GM23338 (cell line): ENCODE measurements around the gene LRP11. TPM values are rescaled to one million over a fixed set of nuclear protein-coding genes. Genes with fewer than 3 reads are reported as not detected.

Experiments used
- CREB1 ChIP-seq: fragments of 250-450 bp; sonication (Bioruptor Pico); IDR thresholded peaks from 2 replicates; pipeline ENCODE4 v1.5.0; 2020; ENCODE audit warnings: low read depth, mild to moderate bottlenecking, moderate library complexity
- EZH2 ChIP-seq: fragments of 200-600 bp; sonication (generic); IDR thresholded peaks from one replicate; pipeline ENCODE4 v1.8.0; 2017; ENCODE audit warnings: antibody characterized with exemption, mild to moderate bottlenecking, low read depth; ENCODE audit not compliant: unreplicated experiment
- JUNB ChIP-seq: IDR thresholded peaks from one replicate; pipeline ENCODE4 v1.6.1; 2016; ENCODE audit warnings: antibody characterized with exemption; ENCODE audit not compliant: unreplicated experiment
- polyA plus RNA-seq: library from polyadenylated mRNA; unstranded; fragments of >200 nt; fragmentation: Nextera tagmentation; extraction: Ambion mirVana; gene quantifications from 2 replicates; pipeline ENCODE4 v1.2.1, GENCODE V29; 2016
- total RNA-seq: library from RNA; depleted of rRNA; stranded (reverse); fragments of >200 nt; shearing (Covaris generic); gene quantifications from 2 replicates; pipeline ENCODE4 v1.2.3, GENCODE V29; 2014
- TF ChIP-seq, protein P1 (sequence below), 2 experiments: fragments of 200-600 bp in 1 of 2; sonication (generic) in 1 of 2; conservative IDR thresholded peaks; 2 replicates each; pipeline versions ENCODE4 v1.5.1 to v1.6.1; 2016 to 2017; ENCODE audit warnings: antibody characterized with exemption in 2 of 2, low read depth in 2 of 2, mild to moderate bottlenecking in 2 of 2, moderate library complexity in 1 of 2
- TF ChIP-seq, protein P2 (sequence below): fragments of 250-450 bp; sonication (Bioruptor Pico); IDR thresholded peaks from 2 replicates; pipeline ENCODE4 v1.5.0; 2020; ENCODE audit warnings: mild to moderate bottlenecking, moderate library complexity
- TF ChIP-seq, protein P3 (sequence below): IDR thresholded peaks from 2 replicates; pipeline ENCODE4 v1.6.1; 2016; ENCODE audit warnings: antibody characterized with exemption

The LRP11 gene
- total and polyA plus RNA-seq, 2 experiments from 2014 or later = 10.8 to 37.1 TPM

DNA sequence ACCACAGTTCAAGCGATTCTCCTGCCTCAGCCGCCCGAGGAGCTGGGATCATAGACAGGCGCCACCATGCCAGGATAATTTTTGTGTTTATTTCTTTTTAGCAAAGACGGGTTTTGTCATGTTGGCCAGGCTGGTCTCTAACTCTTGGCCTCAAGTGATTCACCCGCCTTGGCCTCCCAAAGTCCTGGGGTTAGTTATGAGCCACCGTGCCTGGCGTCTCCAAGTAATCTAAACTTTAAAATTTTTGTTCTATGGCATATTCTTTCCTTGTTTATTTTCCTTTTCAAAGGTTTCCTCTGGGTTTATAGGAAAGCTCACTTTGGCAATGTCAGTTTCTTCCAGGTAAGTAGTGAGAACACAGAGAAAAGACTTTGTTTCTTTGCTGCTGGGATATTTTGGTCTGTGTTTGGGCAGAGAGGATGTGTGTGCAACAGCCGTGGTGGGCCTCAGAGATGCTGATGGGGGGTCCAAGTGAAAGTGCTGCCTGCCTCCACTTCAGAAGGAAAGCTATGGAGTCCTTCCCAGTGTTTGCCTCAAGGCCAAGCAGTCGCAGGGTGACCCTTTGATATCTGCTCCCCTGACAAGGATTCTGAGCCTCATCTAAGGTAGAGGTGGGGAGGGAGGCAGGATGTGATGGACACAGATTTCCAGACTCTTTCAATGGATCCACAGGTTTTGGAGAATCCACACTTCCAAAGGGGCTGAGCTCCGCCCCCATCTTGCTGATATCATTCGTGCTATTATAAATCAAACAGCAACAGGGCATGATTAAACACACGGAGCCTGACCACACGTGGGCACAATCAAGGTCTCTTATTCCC is 2.3 kb downstream of the LRP11 start (continued):
- TF ChIP-seq, protein P1, sequence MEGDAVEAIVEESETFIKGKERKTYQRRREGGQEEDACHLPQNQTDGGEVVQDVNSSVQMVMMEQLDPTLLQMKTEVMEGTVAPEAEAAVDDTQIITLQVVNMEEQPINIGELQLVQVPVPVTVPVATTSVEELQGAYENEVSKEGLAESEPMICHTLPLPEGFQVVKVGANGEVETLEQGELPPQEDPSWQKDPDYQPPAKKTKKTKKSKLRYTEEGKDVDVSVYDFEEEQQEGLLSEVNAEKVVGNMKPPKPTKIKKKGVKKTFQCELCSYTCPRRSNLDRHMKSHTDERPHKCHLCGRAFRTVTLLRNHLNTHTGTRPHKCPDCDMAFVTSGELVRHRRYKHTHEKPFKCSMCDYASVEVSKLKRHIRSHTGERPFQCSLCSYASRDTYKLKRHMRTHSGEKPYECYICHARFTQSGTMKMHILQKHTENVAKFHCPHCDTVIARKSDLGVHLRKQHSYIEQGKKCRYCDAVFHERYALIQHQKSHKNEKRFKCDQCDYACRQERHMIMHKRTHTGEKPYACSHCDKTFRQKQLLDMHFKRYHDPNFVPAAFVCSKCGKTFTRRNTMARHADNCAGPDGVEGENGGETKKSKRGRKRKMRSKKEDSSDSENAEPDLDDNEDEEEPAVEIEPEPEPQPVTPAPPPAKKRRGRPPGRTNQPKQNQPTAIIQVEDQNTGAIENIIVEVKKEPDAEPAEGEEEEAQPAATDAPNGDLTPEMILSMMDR (conservative IDR thresholded peaks at IDR 0.05; ENCODE audit: low read depth in 2 of 2) = no peak
- no peak for TF ChIP-seq CREB1 (CRISPR knock-in tag)
- TF ChIP-seq JUNB = no peak
- TF ChIP-seq, protein P2, sequence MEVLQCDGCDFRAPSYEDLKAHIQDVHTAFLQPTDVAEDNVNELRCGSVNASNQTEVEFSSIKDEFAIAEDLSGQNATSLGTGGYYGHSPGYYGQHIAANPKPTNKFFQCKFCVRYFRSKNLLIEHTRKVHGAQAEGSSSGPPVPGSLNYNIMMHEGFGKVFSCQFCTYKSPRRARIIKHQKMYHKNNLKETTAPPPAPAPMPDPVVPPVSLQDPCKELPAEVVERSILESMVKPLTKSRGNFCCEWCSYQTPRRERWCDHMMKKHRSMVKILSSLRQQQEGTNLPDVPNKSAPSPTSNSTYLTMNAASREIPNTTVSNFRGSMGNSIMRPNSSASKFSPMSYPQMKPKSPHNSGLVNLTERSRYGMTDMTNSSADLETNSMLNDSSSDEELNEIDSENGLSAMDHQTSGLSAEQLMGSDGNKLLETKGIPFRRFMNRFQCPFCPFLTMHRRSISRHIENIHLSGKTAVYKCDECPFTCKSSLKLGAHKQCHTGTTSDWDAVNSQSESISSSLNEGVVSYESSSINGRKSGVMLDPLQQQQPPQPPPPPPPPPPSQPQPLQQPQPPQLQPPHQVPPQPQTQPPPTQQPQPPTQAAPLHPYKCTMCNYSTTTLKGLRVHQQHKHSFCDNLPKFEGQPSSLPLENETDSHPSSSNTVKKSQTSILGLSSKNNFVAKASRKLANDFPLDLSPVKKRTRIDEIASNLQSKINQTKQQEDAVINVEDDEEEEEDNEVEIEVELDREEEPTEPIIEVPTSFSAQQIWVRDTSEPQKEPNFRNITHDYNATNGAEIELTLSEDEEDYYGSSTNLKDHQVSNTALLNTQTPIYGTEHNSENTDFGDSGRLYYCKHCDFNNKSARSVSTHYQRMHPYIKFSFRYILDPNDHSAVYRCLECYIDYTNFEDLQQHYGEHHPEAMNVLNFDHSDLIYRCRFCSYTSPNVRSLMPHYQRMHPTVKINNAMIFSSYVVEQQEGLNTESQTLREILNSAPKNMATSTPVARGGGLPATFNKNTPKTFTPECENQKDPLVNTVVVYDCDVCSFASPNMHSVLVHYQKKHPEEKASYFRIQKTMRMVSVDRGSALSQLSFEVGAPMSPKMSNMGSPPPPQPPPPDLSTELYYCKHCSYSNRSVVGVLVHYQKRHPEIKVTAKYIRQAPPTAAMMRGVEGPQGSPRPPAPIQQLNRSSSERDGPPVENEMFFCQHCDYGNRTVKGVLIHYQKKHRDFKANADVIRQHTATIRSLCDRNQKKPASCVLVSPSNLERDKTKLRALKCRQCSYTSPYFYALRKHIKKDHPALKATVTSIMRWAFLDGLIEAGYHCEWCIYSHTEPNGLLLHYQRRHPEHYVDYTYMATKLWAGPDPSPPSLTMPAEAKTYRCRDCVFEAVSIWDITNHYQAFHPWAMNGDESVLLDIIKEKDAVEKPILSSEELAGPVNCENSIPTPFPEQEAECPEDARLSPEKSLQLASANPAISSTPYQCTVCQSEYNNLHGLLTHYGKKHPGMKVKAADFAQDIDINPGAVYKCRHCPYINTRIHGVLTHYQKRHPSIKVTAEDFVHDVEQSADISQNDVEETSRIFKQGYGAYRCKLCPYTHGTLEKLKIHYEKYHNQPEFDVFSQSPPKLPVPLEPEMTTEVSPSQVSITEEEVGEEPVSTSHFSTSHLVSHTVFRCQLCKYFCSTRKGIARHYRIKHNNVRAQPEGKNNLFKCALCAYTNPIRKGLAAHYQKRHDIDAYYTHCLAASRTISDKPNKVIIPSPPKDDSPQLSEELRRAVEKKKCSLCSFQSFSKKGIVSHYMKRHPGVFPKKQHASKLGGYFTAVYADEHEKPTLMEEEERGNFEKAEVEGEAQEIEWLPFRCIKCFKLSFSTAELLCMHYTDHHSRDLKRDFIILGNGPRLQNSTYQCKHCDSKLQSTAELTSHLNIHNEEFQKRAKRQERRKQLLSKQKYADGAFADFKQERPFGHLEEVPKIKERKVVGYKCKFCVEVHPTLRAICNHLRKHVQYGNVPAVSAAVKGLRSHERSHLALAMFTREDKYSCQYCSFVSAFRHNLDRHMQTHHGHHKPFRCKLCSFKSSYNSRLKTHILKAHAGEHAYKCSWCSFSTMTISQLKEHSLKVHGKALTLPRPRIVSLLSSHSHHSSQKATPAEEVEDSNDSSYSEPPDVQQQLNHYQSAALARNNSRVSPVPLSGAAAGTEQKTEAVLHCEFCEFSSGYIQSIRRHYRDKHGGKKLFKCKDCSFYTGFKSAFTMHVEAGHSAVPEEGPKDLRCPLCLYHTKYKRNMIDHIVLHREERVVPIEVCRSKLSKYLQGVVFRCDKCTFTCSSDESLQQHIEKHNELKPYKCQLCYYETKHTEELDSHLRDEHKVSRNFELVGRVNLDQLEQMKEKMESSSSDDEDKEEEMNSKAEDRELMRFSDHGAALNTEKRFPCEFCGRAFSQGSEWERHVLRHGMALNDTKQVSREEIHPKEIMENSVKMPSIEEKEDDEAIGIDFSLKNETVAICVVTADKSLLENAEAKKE (CRISPR knock-in tag) = no peak
- no peak for TF ChIP-seq EZH2
- TF ChIP-seq, protein P3, sequence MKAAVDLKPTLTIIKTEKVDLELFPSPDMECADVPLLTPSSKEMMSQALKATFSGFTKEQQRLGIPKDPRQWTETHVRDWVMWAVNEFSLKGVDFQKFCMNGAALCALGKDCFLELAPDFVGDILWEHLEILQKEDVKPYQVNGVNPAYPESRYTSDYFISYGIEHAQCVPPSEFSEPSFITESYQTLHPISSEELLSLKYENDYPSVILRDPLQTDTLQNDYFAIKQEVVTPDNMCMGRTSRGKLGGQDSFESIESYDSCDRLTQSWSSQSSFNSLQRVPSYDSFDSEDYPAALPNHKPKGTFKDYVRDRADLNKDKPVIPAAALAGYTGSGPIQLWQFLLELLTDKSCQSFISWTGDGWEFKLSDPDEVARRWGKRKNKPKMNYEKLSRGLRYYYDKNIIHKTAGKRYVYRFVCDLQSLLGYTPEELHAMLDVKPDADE = no peak
